ENCODE data around the gene GPC1. TPM values are rescaled to one million over a fixed set of nuclear protein-coding genes. Genes with fewer than 3 reads are reported as not detected.

The GPC1 gene
- total and polyA plus RNA-seq, 11 donors = 131 to 316 (median 193) TPM

DNA sequence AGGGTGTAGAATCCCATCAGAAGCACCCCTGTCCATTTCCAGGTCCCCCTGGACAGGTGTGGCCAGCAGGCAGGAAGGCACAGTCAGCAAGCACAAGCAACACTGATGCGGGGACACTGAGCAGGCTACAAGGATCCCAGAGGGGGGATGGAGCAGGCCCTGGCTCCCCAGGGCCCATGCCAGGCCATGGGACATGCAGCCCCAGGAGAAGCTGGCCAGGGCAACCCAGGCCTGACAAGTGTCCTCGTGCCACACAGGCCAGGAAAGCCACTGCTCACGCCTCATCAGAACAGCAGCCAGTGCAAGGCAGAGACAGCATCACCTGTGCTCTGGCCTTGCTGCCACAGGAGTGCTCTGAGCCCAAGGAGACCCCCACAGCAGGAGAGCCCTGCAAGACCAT, 14.1 kb upstream of the GPC1 start:
- Histone ChIP-seq H3K27me3 (no peaks in the 10 kb centered on the region), H3K36me3 (no peaks in the 10 kb centered on the region), H3K4me3 (no peak overlapping the region), H3K27ac (no peak overlapping the region), H3K4me1 (no peaks in the 10 kb centered on the region), H3K9me3 (peaks cover 0 to 29% (median 10%) of the 10 kb centered on the region in 12 donors)
- intact Hi-C loops (cut with DNase I) = no loop called here
- TF ChIP-seq CTCF (IDR thresholded peaks at IDR 0.05) = no peak
- no peak for TF ChIP-seq POLR2A (IDR thresholded peaks at IDR 0.05)
- DNase-seq = peak in 1 of 5 donors; percentile 9
- ATAC-seq = no peak
- WGBS, 4 donors = 76 to 100% (median 81%) methylated on average over 1 to 3 of the region's 3 CpGs

GRCh38 chr2:240422658-240423329, 12.7 kb upstream of the GPC1 start:
- intact Hi-C loops (cut with DNase I) = no loop called here
- no peak for DNase-seq
- ATAC-seq = no peak
- peaks cover 0 to 29% (median 10%) of the 10 kb centered on the region in 12 donors for H3K9me3 ChIP-seq
- TF ChIP-seq CTCF (IDR thresholded peaks at IDR 0.05) (no peak), POLR2A (IDR thresholded peaks at IDR 0.05) (no peak)
- no peak overlapping the region for H3K4me3 ChIP-seq
- H3K4me1 ChIP-seq = no peaks in the 10 kb centered on the region
- H3K36me3 ChIP-seq = no peaks in the 10 kb centered on the region
- no peaks in the 10 kb centered on the region for H3K27me3 ChIP-seq
- no peak overlapping the region for H3K27ac ChIP-seq
- WGBS, 4 donors = 73 to 83% (median 79%) methylated on average over 6 of the region's 6 CpGs

GRCh38 chr2:240423788-240424191, 11.7 kb upstream of the GPC1 start:
- no peak overlapping the region for H3K4me3 ChIP-seq
- H3K4me1 ChIP-seq = no peaks in the 10 kb centered on the region
- H3K27me3 ChIP-seq = no peaks in the 10 kb centered on the region
- peak in 4 of 5 donors; percentile 3 to 37 (median 10) for DNase-seq
- WGBS, 4 donors = 85 to 96% (median 93%) methylated on average over 17 of the region's 17 CpGs
- no peaks in the 10 kb centered on the region for H3K36me3 ChIP-seq
- H3K27ac ChIP-seq = no peak overlapping the region
- TF ChIP-seq POLR2A (IDR thresholded peaks at IDR 0.05) (no peak), CTCF (IDR thresholded peaks at IDR 0.05) (no peak)
- H3K9me3 ChIP-seq = peaks cover 0 to 26% (median 7%) of the 10 kb centered on the region in 12 donors
- intact Hi-C loops (cut with DNase I) = no loop called here
- no peak for ATAC-seq

GRCh38 chr2:240424341-240425235, 10.9 kb upstream of the GPC1 start:
- Histone ChIP-seq H3K27me3 (no peaks in the 10 kb centered on the region), H3K9me3 (peaks cover 0 to 21% (median 6%) of the 10 kb centered on the region in 12 donors), H3K36me3 (no peaks in the 10 kb centered on the region), H3K27ac (no peak overlapping the region), H3K4me3 (no peak overlapping the region), H3K4me1 (no peaks in the 10 kb centered on the region)
- DNase-seq (peak in 4 of 5 donors; percentile 4 to 42 (median 19)), ATAC-seq (no peak)
- TF ChIP-seq CTCF (IDR thresholded peaks at IDR 0.05) = no peak
- TF ChIP-seq POLR2A (IDR thresholded peaks at IDR 0.05) = no peak
- 89 to 93% (median 91%) methylated on average over 27 to 29 of the region's 29 CpGs for WGBS, 4 donors
- intact Hi-C loops (cut with DNase I) = no loop called here

All from heart left ventricle (tissue), 16 donors.